ENCODE results near the gene DZIP1L. TPM values are rescaled to one million over a fixed set of nuclear protein-coding genes. Genes with fewer than 3 reads are reported as not detected.

DZIP1L gene
- total RNA-seq, 1 experiment from 2014 or later: 16.2 TPM

Other genes starting within 250 kb of the DZIP1L start
- gene CLDN18, start 105.4 kb downstream of the DZIP1L start, total RNA-seq (2014; rRNA removed; shearing (Covaris generic)): not detected in 2 replicates
- not detected in 2 replicates for gene A4GNT, start 16.8 kb upstream of the DZIP1L start, total RNA-seq (2014; rRNA removed; shearing (Covaris generic))
- 25.8 and 26.2 TPM in 2 replicates for gene DBR1, start 59.3 kb upstream of the DZIP1L start, total RNA-seq (2014; rRNA removed; shearing (Covaris generic))
- 31.5 and 48.4 TPM in 2 replicates for gene ARMC8, start 71.7 kb upstream of the DZIP1L start, total RNA-seq (2014; rRNA removed; shearing (Covaris generic))
- gene NME9, start 214.2 kb upstream of the DZIP1L start, total RNA-seq (2014; rRNA removed; shearing (Covaris generic)): not detected in 2 replicates
- gene MRAS, start 233.0 kb upstream of the DZIP1L start, total RNA-seq (2014; rRNA removed; shearing (Covaris generic)): 37.5 and 37.9 TPM in 2 replicates